Middle frontal gyrus (tissue), 1 donor: ENCODE results near the gene MACROD2.

Experiments used
- DNase-seq: peaks from one replicate; pipeline ENCODE4 v3.0.0-alpha.2; 2015; ENCODE audit warnings: low spot score; ENCODE audit errors: extremely low spot score

Gene MACROD2

DNA sequence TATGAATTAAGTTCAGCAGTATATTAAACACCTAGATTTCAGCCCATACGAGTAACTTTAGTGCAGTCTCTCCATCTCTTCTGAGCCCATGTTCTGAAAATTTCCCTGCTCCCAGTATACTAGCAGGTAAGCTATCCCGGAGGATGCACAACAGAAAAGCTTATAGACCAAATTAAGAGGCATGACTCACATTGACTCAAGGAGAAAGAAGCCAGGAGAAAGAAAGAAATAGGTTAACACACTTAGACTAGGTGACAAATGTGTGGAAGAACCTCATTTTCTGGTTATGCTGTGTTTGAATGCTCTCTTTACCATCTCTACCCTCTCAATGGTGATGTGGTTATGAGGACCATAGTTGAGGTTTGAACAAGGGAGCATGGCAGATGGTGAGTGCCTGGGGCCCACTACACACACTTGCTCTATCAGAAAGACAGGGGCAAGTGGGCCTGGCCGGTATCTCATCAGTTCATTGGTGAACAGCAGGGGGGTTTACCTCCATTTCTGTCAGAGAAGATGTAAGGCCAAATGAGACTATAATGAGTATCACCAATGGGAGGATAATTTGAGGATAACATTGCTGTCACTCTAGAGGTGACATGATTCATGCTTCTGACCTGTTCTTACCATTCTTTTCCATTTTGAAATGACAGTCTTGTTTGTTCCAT lies 1244.4 kb downstream of the MACROD2 start:
- no peak for DNase-seq

DNA sequence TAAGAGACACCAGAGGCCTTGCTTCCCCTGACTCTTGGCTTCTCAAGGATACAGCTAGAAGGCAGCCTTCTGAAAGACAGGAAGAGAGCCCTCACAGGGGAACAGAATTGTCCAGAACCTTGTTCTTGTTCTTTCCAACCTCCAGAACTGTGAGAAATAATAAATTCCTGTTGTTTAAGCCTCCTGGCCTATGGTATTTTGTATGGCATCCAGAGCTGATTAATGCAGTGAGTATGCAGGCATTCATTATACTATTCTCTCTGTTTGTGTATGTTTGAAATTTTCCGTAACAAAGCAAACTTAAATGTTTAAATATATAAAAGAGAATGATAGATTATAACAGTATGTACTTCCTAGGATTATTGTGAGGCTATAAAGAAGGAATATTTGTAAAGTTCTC lies 1245.5 kb downstream of the MACROD2 start:
- DNase-seq = no peak

DNA sequence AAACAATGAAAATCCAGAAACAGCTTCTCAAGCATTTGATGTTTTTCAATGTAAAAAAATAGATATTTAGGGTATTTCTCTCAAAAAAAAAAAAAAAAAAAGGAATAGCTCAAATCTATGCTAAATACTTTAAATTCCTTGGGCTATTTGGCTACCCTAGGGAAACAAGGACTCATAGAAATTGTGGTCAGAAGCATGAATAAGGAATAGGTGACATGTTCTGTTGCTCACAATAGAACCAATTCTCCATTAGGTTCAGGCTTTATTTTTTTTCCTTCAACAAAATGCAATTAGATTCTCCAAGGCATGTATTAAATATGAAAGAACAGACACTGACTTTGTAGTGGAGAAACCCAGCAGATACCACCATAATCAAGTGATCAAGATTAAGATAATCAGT lies 1246.4 kb downstream of the MACROD2 start:
- no peak for DNase-seq

DNA sequence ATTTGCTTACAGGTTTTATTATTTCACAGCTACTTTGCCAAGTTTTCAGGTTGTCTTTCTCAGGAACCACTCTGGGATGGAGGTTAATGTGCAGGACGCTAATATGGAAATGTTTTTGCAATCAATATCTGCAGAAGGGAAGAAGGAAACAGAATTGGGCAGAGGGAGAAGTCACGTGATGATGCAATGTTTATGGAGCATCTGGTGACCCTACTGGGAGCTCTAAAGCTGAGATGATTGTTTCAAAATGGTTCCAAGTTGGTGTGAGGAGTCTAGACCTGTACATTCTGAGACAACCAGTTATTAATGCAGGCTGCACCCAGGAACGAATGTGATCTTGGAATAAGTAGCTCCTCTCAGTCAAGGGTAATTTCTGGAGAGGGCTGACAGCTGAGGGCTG lies 1247.5 kb downstream of the MACROD2 start:
- no peak for DNase-seq

DNA sequence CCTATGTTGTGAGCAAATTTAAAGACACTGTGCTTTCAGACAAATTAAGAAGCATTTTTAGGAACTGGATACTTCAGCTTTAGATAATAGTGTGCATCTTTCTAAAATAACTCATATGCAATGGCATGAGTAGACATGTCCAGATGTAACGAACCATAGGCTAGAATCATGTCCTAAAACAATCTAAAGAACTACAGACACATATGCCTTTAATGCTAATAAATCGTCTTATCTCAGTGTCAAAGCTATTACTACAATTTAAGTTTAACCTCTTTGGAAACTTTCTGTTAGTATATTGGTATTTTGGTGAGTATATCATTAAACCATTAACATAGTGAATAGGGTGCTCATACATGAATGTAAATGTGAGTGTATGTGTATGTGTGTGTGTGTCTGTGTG lies 1250.6 kb downstream of the MACROD2 start:
- no peak for DNase-seq

DNA sequence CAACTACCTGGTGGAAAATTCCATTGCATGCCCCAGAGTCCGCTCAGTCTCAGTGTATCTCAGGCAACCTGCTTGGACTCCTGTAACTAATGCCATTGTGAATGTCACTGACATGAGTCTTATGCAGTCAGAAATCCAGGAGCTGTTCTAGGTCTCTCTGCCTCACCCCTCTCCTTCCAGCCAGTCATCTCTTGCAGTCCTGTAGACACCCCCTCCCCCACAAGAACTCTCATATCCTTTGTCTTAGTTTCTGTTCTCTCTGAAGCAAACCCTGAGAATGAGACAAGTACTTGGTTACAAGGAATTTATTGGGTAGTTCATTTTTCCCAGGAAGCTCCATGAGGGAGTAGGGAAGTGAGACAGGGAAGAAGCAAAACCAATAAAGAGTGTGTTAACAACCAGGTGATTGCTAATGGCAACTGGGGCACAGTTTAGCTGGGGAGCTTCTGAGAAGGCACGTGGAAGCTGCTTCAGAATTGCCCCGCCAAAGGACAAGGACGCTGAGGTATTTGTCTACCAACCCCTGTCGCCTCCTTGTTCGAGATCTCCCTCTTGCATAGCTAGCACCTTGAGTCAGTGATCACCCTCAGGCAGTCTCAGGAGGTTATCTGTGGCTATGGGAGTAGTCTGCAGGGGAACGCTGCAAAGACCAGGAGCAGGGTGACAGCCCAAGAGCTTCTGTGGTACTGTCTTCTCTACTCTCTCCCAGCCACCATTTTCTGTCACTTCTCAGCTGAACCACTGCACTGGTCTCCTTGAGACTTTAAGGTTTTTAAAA lies 1253.5 kb downstream of the MACROD2 start:
- no peak for DNase-seq

DNA sequence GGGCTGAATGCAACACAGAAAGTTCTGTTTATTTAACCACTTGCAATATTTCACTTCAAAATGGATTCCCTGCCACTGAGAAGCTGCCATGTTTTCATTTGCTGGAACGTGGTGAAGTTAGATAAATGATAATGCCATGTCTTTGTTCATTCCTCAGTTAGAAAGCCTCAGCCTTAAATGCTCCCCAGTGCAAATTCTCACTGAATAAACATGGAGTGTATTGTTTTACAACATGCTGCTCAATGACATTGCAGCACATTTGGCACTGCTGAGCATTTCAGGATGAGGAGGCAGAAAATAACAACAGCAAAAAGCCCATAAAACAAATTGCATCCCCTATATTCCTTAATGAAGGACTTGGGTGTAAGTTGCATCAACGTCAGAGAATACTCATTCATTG lies 1255.9 kb downstream of the MACROD2 start:
- DNase-seq = no peak

DNA sequence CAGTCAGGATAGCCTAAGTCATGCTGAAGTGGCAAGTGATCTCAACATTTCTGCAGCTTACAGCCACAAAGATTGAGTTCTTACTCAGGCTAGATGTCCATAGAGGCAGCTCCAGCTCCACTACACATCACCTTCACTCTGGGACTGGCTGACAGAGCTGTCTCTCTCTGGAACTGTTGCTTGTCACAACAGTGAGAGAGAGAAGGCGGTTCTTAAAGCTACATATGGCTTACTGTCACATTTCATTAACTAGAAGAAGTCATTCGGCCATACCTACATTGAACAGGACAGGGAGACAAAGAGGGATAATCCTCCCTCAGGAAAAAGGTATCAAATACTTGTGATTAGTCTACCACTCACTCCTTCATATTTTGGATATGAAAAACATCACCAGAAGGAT lies 1257.0 kb downstream of the MACROD2 start:
- DNase-seq = no peak

DNA sequence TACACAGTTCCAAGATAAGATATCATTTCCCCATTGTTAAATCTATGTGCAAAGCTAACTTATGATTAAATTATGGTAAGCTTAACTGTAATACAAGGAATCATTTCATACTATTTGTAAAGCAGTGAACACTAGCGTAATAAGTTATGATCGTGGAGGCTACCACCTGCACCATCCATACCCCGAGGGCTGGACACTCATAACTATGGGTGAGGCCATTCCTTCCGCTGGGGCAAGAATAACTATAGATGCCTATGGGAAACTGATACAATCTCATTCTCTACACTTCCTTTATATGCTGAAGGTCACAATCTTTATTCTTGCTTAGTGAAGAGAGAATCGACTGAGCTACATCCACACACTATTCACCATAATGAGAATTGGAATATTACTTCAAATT lies 1258.1 kb downstream of the MACROD2 start:
- no peak for DNase-seq

DNA sequence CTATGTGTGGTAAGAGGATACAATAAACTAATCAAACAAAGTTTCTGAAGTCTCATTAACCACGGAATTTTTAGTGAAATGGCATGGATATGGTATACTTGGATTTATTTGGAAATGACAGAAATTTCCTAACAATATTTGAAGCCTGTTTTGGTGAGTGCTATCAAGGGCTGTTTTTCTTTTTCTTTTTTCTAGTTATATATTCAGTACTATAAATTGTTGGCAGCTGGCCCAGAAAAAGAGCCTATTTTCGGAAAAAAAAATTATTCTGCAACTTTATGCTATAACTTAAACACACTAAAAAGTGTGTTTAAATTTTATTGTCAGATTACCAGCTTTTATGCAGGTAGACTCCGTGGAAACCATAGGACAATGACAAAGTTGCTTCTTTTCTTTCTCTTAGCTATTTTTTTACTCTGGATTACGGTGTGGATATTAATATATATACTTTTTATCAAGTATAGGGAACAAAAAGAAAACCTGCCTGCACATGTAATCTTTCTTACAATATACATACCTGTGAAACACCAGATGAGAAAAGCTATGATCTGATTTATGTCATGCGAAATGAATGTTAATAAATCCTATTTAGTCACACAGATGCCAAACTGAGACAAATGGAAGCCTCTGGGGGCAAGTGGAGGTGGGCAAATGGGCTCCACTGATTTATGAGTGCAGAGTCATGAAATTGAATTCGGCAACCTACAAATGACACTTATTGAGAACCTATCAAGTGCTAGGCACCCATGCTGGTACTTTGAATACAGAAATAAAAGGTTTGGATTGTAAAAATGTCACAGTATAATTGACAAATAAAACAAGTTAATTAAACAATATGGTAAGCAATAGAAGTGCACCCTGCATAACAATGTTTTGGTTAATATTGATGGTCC lies 1261.6 kb downstream of the MACROD2 start:
- no peak for DNase-seq

DNA sequence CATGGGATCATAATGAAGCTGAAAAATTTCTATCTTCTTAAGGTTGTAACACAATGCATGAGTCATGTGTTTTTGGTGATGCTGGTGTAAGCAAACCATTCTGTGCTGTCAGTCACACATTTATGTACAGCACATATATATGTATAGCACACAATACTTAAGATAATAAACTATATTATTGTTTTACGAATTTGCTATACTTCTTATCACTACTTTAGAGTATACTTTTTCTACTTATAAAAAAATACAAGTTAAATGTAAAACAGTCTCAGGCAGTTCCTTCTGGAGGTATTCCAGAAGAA lies 1262.2 kb downstream of the MACROD2 start:
- DNase-seq = no peak

DNA sequence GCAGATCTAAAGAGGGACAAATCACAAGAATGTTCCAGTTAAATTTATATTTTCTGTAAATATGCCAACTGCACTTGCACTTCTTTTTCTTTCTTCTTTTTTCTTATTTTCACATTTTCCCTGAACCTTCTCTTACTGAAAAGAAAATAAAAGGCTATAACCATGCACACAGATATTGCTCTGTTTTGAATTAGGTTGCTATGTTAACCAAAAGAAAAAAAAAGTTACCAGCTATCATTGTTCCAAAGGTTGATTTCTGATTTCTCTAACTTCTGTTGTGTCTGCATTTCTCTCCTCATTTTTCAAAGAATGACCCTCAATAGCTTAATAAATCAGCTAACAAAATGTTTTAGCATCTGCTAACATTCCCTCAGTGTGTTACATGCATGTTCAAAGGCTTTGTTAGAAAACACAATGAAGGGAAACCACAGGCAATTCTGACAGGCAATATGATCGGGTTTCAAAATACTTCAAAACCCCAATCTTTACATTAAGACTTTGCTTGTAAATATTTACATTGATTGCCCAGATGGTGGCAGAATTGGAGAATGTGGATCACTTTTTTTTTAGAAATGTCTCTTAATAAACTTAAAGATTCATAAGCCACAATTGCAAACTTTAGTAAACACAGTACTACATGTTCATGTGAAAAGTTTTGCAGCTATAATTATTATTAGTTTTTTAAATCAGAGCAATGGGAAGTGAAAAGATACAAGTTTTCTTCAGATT lies 1270.4 kb downstream of the MACROD2 start:
- DNase-seq = no peak

DNA sequence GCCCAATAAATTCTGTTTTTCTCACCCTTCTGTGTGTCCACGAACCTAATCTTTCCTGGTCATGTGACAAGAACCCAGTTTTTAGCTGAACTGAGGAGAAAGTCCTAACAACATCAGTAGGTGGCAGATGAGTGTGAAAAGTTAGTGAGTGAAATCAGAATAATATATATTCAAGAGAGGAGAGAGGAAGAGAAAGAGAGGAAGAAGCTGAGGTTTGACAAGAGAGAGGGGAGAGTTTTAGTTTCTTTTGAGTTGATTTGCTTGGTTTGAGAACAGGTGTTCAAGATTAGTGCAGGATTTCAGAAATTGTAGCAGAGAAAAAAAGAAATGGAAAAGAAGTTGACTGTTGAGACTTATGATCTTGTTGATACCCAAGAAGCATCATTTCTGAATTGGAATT lies 1272.6 kb downstream of the MACROD2 start:
- no peak for DNase-seq

DNA sequence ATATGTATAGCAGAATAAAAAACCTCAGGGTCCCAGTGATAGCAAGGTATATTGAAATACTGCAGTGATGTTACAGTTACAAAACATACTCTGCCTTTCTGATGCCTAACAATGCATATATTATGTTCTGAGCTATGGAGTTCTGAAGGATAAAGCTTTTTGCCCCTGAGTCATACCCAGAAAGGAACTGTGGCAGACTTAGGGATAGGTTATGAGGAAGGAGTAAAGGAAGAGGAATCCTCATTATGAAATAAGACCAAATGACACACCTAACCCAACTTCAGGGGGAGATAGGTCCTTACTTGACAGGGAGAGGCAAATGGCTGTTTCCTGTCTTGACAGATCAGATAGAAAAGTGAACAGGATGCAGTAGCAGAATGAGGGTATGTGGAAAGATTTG lies 1282.7 kb downstream of the MACROD2 start:
- no peak for DNase-seq

DNA sequence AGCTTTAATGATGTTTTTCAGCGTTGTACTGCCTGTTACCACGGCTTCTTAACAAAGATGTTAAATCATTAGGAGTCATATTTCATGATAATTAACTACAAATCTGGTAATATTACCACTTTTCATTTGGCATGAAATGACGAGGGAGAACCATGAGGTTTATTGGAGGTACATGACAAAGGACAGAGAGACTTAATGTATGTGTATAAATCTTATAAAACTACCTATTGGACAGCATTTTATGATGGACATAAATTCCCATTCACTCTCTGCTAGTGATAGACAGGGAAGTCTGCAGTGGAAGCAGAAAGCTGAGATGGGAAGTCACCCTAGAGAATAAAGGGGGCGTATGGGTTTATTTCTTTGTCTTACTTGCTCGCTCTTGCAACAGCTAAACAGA lies 1292.0 kb downstream of the MACROD2 start:
- no peak for DNase-seq

DNA sequence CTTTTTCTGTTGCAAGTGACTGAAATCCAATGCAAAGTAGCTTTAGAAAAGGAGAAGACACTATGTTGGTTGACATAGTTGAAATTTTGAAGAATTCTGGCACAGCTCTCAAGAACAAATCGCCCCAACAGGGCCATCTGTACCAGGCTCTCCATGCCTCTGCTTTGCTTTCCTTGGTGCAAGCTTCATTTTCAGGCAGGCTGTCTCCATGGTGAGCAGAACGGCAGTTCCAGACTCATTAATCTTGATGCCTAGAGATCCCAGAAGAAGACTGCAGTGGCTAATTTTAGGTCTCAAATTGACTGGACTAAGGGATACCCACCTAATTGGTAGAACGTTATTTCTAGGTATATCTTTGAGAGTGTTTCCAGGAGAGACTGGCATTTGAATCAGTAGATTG lies 1292.8 kb downstream of the MACROD2 start:
- no peak for DNase-seq

DNA sequence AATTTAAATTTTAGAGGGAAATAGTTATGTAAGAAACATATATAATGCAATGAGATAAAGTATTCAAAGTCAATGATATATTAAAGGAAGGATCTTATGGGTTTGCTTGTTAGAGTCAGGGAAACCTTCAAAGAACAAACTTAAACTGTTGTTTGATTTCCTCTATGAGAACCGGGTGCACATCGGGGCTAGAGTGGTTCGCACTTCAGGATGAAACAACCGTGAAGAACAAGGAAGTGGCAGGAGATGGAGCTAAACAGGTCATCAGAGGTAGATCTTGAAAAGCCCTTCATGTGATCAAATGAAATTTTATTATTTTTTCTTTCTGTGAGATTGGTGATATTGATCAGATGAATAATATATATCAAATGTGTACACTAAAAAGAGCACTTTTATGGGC lies 1294.0 kb downstream of the MACROD2 start:
- DNase-seq = no peak

DNA sequence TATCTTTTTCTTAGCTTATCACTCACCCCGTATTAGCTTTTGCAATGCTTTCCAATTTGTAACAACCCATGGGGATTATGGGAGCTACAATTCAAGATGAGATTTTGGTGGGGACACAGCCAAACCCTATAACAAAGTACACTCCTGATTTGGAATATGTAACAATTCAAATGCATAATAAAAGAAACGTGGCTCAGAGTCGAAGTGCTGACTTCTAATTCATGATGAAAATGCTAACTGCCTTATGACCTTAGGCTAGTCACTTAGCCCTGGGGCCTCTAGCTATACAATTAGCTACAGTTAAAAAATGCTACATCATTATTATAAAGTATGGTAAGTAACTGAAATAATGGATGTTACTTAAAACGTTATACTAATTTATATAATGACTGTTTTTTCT lies 1297.1 kb downstream of the MACROD2 start:
- DNase-seq = no peak

DNA sequence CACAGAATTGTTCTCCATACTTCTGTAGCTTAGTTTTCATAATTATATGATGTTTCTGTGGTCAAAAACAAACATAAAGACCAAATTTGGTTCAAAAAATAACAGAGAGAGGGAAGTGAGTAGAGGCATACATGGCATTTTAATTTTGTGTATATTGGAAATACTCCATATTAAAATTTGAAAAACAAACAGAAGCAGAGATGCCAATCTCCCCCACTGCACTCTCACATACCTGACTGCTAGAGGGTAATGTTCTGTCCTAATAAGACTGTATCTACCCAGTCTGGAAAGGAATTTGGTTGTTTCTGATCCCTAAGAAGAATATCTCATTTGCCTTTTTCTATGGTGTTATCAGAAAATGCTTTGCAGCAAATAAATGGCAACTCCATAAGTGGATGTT lies 1301.1 kb downstream of the MACROD2 start:
- no peak for DNase-seq

DNA sequence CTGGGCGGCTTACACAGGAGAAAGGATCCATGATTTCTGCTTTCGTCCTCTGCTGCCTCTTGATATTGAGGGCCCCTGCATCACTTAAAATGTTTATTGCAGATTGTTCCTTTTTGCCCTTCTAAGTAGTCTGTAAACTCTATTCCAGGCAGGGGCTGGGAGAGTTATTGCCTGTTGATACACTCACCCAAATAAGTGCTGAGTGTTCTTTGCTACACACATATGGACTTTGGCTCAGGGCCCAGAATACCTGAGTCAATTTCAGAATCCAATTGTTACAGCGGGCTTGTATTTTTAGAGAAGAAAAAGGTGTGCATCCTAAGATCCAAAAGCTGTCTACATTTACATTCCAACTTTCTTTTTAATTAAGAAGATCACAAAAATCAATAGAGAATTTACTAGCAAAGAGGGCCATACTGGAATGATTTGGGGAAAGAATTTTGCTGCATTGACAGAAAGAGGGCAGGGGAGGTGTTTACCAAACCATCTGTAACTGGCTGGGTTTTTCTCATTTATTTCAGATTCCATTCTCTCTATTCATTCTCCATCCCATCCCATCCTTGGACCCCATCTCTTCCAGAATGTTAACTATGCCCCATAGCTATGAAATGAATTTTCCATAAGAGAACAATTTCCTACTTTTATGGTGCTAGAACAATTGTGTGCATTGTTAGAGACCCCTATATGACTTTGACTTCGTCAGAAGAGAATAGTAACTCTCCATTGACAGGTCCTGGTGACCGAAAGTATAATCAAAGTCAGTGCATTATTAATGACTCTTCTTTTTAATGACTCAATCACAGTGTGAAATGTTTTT lies 1302.0 kb downstream of the MACROD2 start:
- no peak for DNase-seq

DNA sequence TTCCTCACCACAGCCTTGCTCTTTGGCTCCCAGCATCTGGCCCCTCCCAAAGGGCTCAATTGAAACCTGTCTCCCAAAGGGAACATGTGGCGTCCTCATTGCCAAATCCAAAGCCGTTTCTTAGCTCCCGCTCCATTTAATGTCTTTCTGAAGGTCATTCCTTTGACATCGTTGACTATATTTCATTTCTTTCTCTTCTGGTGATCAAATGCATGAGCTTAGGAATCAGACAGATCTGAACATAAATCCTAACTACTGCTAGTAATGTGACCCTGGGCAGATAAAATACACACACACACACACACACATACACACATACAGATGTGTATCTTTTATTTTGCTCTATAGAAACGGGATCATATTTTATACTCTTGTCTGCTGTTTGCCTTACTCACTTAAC lies 1306.8 kb downstream of the MACROD2 start:
- no peak for DNase-seq
